IPS DF 19.7 (cell line): Measurements from ENCODE around the gene GAGE1.
"Not testable (repeated sequence)": the region's sequence is repeated elsewhere in the genome, so short reads cannot be mapped to it uniquely, and the experiment has no call there.

Source experiments
- DNase-seq: peaks from one replicate; pipeline ENCODE4 v3.0.0-alpha.2; 2013; ENCODE audit warnings: low read depth, low spot score

The GAGE1 gene

GRCh38 chrX:49598720-49599119 is at the start of gene GAGE1:
Gene GAGE1 (plus strand): TSS chrX:49599020. CDS start chrX:49600175, 1,155 bp downstream.
- DNase-seq: not testable (repeated sequence)

GRCh38 chrX:49550989-49551388 is 47.8 kb upstream of the GAGE1 start, which contains the start of gene GAGE12E:
Gene GAGE12E (plus strand): TSS chrX:49551289. CDS start chrX:49552444, 1,155 bp downstream.
- not testable (repeated sequence) for DNase-seq

- not testable (repeated sequence) for DNase-seq
Measured at GRCh38 chrX:49560542-49560941, 38.3 kb upstream of the GAGE1 start, which contains the start of gene GAGE12F. Gene GAGE12F (plus strand): TSS chrX:49560842. CDS start chrX:49561997, 1,155 bp downstream.

GRCh38 chrX:49568728-49569127 is 30.1 kb upstream of the GAGE1 start:
- DNase-seq: not testable (repeated sequence)

- DNase-seq: not testable (repeated sequence)
Measured at GRCh38 chrX:49569152-49569551, 29.7 kb upstream of the GAGE1 start.

GRCh38 chrX:49570100-49570499 is 28.7 kb upstream of the GAGE1 start, which contains the start of gene GAGE12G:
Gene GAGE12G (plus strand): TSS chrX:49570400. CDS start chrX:49571555, 1,155 bp downstream.
- DNase-seq: not testable (repeated sequence)

GRCh38 chrX:49579649-49580048 is 19.2 kb upstream of the GAGE1 start, which contains the start of gene GAGE12H:
Gene GAGE12H (plus strand): TSS chrX:49579949. CDS start chrX:49581104, 1,155 bp downstream.
- DNase-seq: not testable (repeated sequence)

- not testable (repeated sequence) for DNase-seq
Measured at GRCh38 chrX:49589196-49589595, 9.6 kb upstream of the GAGE1 start, which contains the start of gene GAGE2A. Gene GAGE2A (plus strand): TSS chrX:49589496. CDS start chrX:49590651, 1,155 bp downstream.

- DNase-seq: not testable (repeated sequence)
Measured at GRCh38 chrX:49589769-49590478, 8.9 kb upstream of the GAGE1 start.

- not testable (repeated sequence) for DNase-seq
Measured at GRCh38 chrX:49590488-49590887, 8.3 kb upstream of the GAGE1 start.

GRCh38 chrX:49610718-49611310 is 12.0 kb downstream of the GAGE1 start:
- DNase-seq: no peak

- no peak for DNase-seq
Measured at GRCh38 chrX:49618574-49618973, 19.8 kb downstream of the GAGE1 start.

- DNase-seq: peak; percentile 5
Measured at GRCh38 chrX:49627086-49627777, 28.4 kb downstream of the GAGE1 start.

GRCh38 chrX:49644991-49645637 is 46.3 kb downstream of the GAGE1 start:
- no peak for DNase-seq

- no peak for DNase-seq
Measured at GRCh38 chrX:49656533-49656932, 57.7 kb downstream of the GAGE1 start.
